GM20000 (cell line): ENCODE results near the gene DNAH17.

Experiments
- DNase-seq: peaks from one replicate; pipeline ENCODE4 v3.0.0; 2012; ENCODE audit warnings: low spot score
- TF ChIP-seq, protein P1 (sequence below): IDR thresholded peaks from 2 replicates; pipeline ENCODE4 v1.5.1; 2012; ENCODE audit warnings: mild to moderate bottlenecking, control low read depth; ENCODE audit errors: extremely low read depth, missing control alignments

The DNAH17 gene

GRCh38 chr17:78375401-78376151 lies 201.6 kb downstream of the DNAH17 start:
- DNase-seq: no peak
- TF ChIP-seq, protein P1, sequence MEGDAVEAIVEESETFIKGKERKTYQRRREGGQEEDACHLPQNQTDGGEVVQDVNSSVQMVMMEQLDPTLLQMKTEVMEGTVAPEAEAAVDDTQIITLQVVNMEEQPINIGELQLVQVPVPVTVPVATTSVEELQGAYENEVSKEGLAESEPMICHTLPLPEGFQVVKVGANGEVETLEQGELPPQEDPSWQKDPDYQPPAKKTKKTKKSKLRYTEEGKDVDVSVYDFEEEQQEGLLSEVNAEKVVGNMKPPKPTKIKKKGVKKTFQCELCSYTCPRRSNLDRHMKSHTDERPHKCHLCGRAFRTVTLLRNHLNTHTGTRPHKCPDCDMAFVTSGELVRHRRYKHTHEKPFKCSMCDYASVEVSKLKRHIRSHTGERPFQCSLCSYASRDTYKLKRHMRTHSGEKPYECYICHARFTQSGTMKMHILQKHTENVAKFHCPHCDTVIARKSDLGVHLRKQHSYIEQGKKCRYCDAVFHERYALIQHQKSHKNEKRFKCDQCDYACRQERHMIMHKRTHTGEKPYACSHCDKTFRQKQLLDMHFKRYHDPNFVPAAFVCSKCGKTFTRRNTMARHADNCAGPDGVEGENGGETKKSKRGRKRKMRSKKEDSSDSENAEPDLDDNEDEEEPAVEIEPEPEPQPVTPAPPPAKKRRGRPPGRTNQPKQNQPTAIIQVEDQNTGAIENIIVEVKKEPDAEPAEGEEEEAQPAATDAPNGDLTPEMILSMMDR: no peak

GRCh38 chr17:78374631-78375274 lies 202.4 kb downstream of the DNAH17 start:
- TF ChIP-seq, protein P1: no peak
- no peak for DNase-seq

GRCh38 chr17:78374189-78374588 lies 203.0 kb downstream of the DNAH17 start:
- DNase-seq: no peak
- TF ChIP-seq, protein P1: no peak
